ENCODE measurements around the gene VSNL1.

The VSNL1 gene

GRCh38 chr2:17584689-17585088 is 44.2 kb downstream of the VSNL1 start:
- Histone ChIP-seq H3K36me3 (replicated peaks) (no peaks in the 10 kb centered on the region), H3K27me3 (replicated peaks) (no peaks in the 10 kb centered on the region), H3K27ac (no peak overlapping the region), H3K4me3 (ENCODE audit: low read depth, low read length) (no peak overlapping the region)
- no peak for TF ChIP-seq CTCF (IDR thresholded peaks at IDR 0.05; ENCODE audit: low read depth, low read length, missing control alignments)
- in situ Hi-C loops (cut with HindIII; ENCODE audit: low pct_ligation_motif_present, low sequenced_read_pairs): no loop called here
- no peak for DNase-seq

- no peak overlapping the region for H3K27ac ChIP-seq
- no peak for TF ChIP-seq CTCF (IDR thresholded peaks at IDR 0.05; ENCODE audit: low read depth, low read length, missing control alignments)
- no peak for DNase-seq
- no peaks in the 10 kb centered on the region for H3K36me3 ChIP-seq (replicated peaks)
- in situ Hi-C loops (cut with HindIII; ENCODE audit: low pct_ligation_motif_present, low sequenced_read_pairs): no loop called here
- no peak overlapping the region for H3K4me3 ChIP-seq (ENCODE audit: low read depth, low read length)
- no peaks in the 10 kb centered on the region for H3K27me3 ChIP-seq (replicated peaks)
Measured at GRCh38 chr2:17587469-17587868, 47.0 kb downstream of the VSNL1 start.

- Histone ChIP-seq H3K36me3 (replicated peaks) (no peaks in the 10 kb centered on the region), H3K4me3 (ENCODE audit: low read depth, low read length) (no peak overlapping the region), H3K27me3 (replicated peaks) (no peaks in the 10 kb centered on the region), H3K27ac (no peak overlapping the region)
- no peak for TF ChIP-seq CTCF (IDR thresholded peaks at IDR 0.05; ENCODE audit: low read depth, low read length, missing control alignments)
- in situ Hi-C loops (cut with HindIII; ENCODE audit: low pct_ligation_motif_present, low sequenced_read_pairs): no loop called here
- DNase-seq: no peak
Measured at GRCh38 chr2:17588031-17588430, 47.5 kb downstream of the VSNL1 start.

- Histone ChIP-seq H3K36me3 (replicated peaks) (no peaks in the 10 kb centered on the region), H3K4me3 (ENCODE audit: low read depth, low read length) (no peak overlapping the region), H3K27me3 (replicated peaks) (no peaks in the 10 kb centered on the region), H3K27ac (no peak overlapping the region)
- no peak for TF ChIP-seq CTCF (IDR thresholded peaks at IDR 0.05; ENCODE audit: low read depth, low read length, missing control alignments)
- in situ Hi-C loops (cut with HindIII; ENCODE audit: low pct_ligation_motif_present, low sequenced_read_pairs): no loop called here
- no peak for DNase-seq
Measured at GRCh38 chr2:17589406-17590035, 49.0 kb downstream of the VSNL1 start.

GRCh38 chr2:17590342-17590911 is 49.9 kb downstream of the VSNL1 start:
- no peak overlapping the region for H3K4me3 ChIP-seq (ENCODE audit: low read depth, low read length)
- no peaks in the 10 kb centered on the region for H3K27me3 ChIP-seq (replicated peaks)
- in situ Hi-C loops (cut with HindIII; ENCODE audit: low pct_ligation_motif_present, low sequenced_read_pairs): no loop called here
- no peak for TF ChIP-seq CTCF (IDR thresholded peaks at IDR 0.05; ENCODE audit: low read depth, low read length, missing control alignments)
- no peak overlapping the region for H3K27ac ChIP-seq
- no peak for DNase-seq
- H3K36me3 ChIP-seq (replicated peaks): no peaks in the 10 kb centered on the region

- H3K27me3 ChIP-seq (replicated peaks): no peaks in the 10 kb centered on the region
- no peak for TF ChIP-seq CTCF (IDR thresholded peaks at IDR 0.05; ENCODE audit: low read depth, low read length, missing control alignments)
- H3K4me3 ChIP-seq (ENCODE audit: low read depth, low read length): no peak overlapping the region
- H3K36me3 ChIP-seq (replicated peaks): no peaks in the 10 kb centered on the region
- H3K27ac ChIP-seq: no peak overlapping the region
- DNase-seq: no peak
- in situ Hi-C loops (cut with HindIII; ENCODE audit: low pct_ligation_motif_present, low sequenced_read_pairs): no loop called here
Measured at GRCh38 chr2:17591846-17592245, 51.4 kb downstream of the VSNL1 start.

All from brain microvascular endothelial cell (primary cell).